DMS53 (cell line): ENCODE data around the gene TRIM3.

ENCODE experiments used
- DNase-seq: peaks from one replicate; lab custom pipeline; 2025; lab: John Stamatoyannopoulos, UW

Gene TRIM3

GRCh38 chr11:6480299-6480914 lies 6.7 kb upstream of the TRIM3 start:
- DNase-seq = no peak

DNA sequence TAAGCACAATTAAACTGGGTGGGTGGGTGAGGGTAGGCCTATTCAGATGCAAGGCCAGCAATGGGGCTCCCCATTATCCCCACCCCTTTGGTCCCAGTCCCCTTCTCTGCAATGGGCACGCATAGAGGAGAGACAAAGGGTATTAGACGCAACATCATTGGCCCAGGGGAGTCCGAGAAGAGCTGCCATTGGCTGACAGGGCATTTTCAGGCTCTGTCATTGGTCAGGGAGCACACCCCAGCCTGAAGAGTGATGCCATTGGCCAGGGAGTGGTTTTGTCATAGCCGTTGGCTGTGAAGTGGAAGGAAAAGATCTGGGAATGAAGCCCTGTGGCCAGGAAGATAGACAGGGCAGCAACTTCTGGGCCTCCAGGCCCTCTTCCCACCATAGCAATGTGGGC lies 2.8 kb upstream of the TRIM3 start:
- DNase-seq = peak; percentile 39

- DNase-seq = peak; percentile 93
Observed at GRCh38 chr11:6475936-6476335, 2.2 kb upstream of the TRIM3 start.

- DNase-seq = peak; percentile 50
Observed at GRCh38 chr11:6474806-6475500, 1.2 kb upstream of the TRIM3 start.

GRCh38 chr11:6474413-6474792 lies 662 bp upstream of the TRIM3 start:
- DNase-seq = no peak

GRCh38 chr11:6472934-6473333 lies 807 bp downstream of the TRIM3 start:
- DNase-seq = no peak

GRCh38 chr11:6469599-6469998 lies 4.1 kb downstream of the TRIM3 start:
- no peak for DNase-seq

DNA sequence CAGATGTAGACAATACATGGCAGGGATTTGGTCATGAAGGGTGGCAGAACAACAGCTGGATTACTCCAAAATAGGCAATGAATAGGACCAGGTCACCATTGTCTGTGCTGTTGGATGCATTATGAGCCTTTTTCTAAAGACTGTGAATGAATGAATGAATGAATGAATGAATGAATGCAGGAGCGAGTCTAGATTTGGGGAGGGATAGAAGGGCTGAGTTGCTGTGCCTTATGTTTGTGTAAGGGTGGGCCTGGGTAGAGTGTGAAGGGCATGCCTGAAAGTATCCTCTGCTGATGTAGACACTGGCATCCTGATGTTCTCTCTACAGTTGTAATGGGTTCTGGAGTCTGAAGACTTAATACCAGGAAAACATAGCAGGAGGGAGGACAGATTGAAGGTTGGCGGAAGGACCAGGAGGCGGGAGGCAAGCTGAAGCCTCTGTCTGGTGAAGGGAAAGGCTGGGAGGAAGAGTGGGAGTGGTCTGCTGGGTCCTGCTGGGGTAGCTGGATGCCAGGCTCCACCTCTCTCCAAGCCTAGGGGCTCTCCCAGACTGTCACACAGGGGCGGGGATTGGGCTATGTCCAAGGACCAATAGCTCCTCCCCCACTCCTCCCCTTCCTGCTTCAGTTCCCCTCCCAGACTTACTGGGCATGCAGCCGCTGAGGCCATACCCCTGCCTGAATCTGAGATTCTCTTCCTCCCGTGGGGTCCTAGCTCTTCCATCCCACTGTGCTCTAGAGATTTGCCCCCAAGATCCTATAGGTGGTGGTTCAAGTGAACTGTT lies 4.8 kb downstream of the TRIM3 start:
- DNase-seq = peak; percentile 34

- no peak for DNase-seq
Observed at GRCh38 chr11:6459099-6459450, 14.7 kb downstream of the TRIM3 start.

DNA sequence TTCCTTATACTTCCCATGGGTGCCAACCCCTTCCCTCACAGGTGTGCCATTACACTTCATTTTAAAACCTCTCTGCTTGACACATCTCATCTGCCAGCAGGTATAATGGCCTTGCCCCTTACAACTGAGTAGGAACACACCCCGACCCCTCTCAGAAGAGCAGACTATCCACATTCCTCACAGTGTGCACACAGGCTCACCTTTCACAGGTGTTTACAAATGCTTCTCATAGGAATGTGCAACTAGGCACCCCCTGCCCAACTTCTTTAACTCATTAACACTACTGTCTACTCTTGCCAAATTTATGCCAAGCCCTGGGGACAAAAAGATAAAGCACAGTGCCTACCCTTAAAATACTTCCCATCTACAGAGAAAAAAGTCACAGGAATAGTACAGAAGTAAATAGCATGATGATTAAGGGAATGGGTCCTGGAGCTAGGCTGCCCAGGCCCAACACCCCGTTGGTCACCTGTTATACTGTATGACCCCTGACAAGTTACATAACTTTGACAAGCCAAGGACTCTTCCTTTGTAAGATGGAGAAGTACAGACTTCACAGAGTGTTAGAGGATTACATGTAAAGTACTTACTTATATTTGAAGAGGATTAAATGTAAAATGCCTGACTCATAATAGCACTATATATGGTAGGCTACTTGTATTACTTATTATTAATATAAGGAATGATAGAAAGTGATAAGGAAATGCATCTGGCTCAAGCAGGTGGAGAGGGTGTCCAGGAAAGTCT lies 15.2 kb downstream of the TRIM3 start:
- peak; percentile 42 for DNase-seq

- no peak for DNase-seq
Observed at GRCh38 chr11:6457581-6458320, 16.0 kb downstream of the TRIM3 start.

- no peak for DNase-seq
Observed at GRCh38 chr11:6456361-6457073, 17.2 kb downstream of the TRIM3 start.

DNA sequence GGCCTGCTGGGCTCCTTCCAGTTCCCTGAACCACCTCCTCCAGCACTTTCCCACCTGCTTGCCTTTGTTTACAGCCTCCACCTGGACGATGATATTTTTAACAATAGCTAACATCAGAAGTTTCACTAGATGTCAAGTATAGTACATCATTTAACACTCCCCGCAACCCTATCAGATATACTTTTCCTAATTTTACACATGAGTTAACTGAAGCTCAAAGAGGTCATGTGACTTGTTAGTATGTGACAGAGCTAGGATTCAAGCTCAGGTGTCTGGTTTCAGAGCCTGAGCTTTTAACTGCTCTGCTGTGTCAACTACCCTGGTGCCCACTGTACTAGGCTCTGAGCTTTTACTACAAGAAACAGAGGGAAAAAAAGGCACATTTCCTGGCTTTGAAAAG lies 18.7 kb downstream of the TRIM3 start:
- DNase-seq = peak; percentile 55

GRCh38 chr11:6453152-6453551 lies 20.6 kb downstream of the TRIM3 start:
- DNase-seq = no peak

DNA sequence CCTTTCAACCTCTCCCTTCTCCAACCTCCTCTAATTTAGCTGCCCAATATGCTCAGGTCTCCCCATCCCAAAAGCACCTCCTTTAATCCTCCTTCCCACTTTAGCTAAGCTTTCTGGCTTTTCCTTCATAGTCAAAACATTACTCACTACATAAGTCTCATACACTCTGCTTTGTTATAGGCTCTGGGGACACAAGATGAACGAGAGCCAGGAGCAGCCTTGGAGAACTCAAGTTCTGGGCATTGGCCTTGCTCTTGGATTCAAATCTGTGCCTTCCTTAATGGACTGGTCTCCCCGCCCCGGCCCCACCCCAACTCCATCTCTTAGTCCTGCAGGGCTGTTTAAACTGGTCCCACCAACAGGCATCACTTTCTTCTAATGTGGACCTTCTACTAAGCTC lies 21.5 kb downstream of the TRIM3 start:
- no peak for DNase-seq

- DNase-seq = no peak
Observed at GRCh38 chr11:6448574-6448973, 25.2 kb downstream of the TRIM3 start.

GRCh38 chr11:6443269-6444003 lies 30.3 kb downstream of the TRIM3 start:
- DNase-seq = peak; percentile 64

DNA sequence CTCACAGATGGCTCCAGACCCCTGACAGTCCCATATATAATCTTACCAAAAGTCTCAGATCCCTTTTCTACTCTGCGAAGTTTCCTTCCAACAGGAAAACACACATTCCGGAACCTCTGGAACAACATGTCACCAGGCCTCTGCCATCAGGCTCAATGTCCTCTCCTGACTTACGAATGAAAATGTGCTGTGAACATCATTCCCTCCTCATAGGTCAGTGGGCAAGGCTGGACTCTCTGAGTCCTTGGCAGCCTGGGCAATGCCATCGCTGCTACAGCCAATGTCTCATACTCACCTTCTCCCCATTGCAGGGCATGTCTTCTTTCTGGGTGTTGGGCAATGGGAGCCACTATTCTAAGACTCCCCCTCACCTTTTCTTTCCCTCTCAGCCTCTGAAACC lies 31.3 kb downstream of the TRIM3 start:
- DNase-seq = no peak

- DNase-seq = peak; percentile 38
Observed at GRCh38 chr11:6440906-6441358, 32.8 kb downstream of the TRIM3 start, which contains the start of gene HPX. Gene HPX (minus strand): TSS chr11:6440987. CDS start chr11:6440963, 24 bp downstream.

GRCh38 chr11:6438979-6439571 lies 34.7 kb downstream of the TRIM3 start:
- DNase-seq = peak; percentile 91
